ENCODE measurements around the gene AOPEP. TPM values are rescaled to one million over a fixed set of nuclear protein-coding genes. Genes with fewer than 3 reads are reported as not detected.

Gene AOPEP
- total RNA-seq, 4 donors from 2014 or later = 80.7 to 428 (median 126) TPM

GRCh38 chr9:94794476-94795167 lies 68.1 kb downstream of the AOPEP start:
- H3K27me3 ChIP-seq = no peaks in the 10 kb centered on the region
- H3K4me3 ChIP-seq = no peak overlapping the region
- intact Hi-C loops (cut with DNase I; ENCODE audit: low total_unique reads) = no loop called here
- no peak for DNase-seq
- TF ChIP-seq POLR2A (IDR thresholded peaks at IDR 0.05) (no peak), CTCF (IDR thresholded peaks at IDR 0.05) (no peak)
- no peaks in the 10 kb centered on the region for H3K36me3 ChIP-seq
- H3K9me3 ChIP-seq = no peaks in the 10 kb centered on the region
- peaks cover 4 to 10% of the 10 kb centered on the region in 2 donors for H3K4me1 ChIP-seq
- H3K27ac ChIP-seq = no peak overlapping the region

GRCh38 chr9:94796687-94797086 lies 70.2 kb downstream of the AOPEP start:
- Histone ChIP-seq H3K4me1 (peaks cover 11 to 16% of the 10 kb centered on the region in 2 donors), H3K27me3 (no peaks in the 10 kb centered on the region), H3K27ac (no peak overlapping the region), H3K9me3 (no peaks in the 10 kb centered on the region), H3K4me3 (no peak overlapping the region), H3K36me3 (no peaks in the 10 kb centered on the region)
- no peak for DNase-seq
- TF ChIP-seq CTCF (IDR thresholded peaks at IDR 0.05) (no peak), POLR2A (IDR thresholded peaks at IDR 0.05) (no peak)
- intact Hi-C loops (cut with DNase I; ENCODE audit: low total_unique reads) = no loop called here

GRCh38 chr9:94798201-94798600 lies 71.7 kb downstream of the AOPEP start:
- intact Hi-C loops (cut with DNase I; ENCODE audit: low total_unique reads) = no loop called here
- Histone ChIP-seq H3K36me3 (no peaks in the 10 kb centered on the region), H3K27me3 (no peaks in the 10 kb centered on the region), H3K4me3 (no peak overlapping the region), H3K27ac (peak overlapping the region in 1 of 2 donors; percentile 11), H3K9me3 (no peaks in the 10 kb centered on the region), H3K4me1 (peaks cover 5 to 15% of the 10 kb centered on the region in 2 donors)
- no peak for DNase-seq
- no peak for TF ChIP-seq CTCF (IDR thresholded peaks at IDR 0.05)
- TF ChIP-seq POLR2A (IDR thresholded peaks at IDR 0.05) = no peak

- intact Hi-C loops (cut with DNase I; ENCODE audit: low total_unique reads) = no loop called here
- Histone ChIP-seq H3K36me3 (no peaks in the 10 kb centered on the region), H3K9me3 (no peaks in the 10 kb centered on the region), H3K4me3 (no peak overlapping the region), H3K4me1 (peaks cover 5 to 15% of the 10 kb centered on the region in 2 donors), H3K27ac (peak overlapping the region; percentile 81 to 90), H3K27me3 (no peaks in the 10 kb centered on the region)
- no peak for TF ChIP-seq POLR2A (IDR thresholded peaks at IDR 0.05)
- TF ChIP-seq CTCF (IDR thresholded peaks at IDR 0.05) = no peak
- DNase-seq = no peak
Observed at GRCh38 chr9:94798708-94799107, 72.2 kb downstream of the AOPEP start.

- Histone ChIP-seq H3K27me3 (no peaks in the 10 kb centered on the region), H3K4me1 (peaks cover 5 to 15% of the 10 kb centered on the region in 2 donors), H3K9me3 (no peaks in the 10 kb centered on the region), H3K27ac (peak overlapping the region; percentile 81 to 90), H3K36me3 (no peaks in the 10 kb centered on the region), H3K4me3 (no peak overlapping the region)
- intact Hi-C loops (cut with DNase I; ENCODE audit: low total_unique reads) = no loop called here
- TF ChIP-seq POLR2A (IDR thresholded peaks at IDR 0.05) = no peak
- TF ChIP-seq CTCF (IDR thresholded peaks at IDR 0.05) = no peak
- DNase-seq = no peak
Observed at GRCh38 chr9:94799578-94800264, 73.2 kb downstream of the AOPEP start.

Measured in uterus (tissue), 4 donors.